Mucosa of stomach (tissue), 1 donor: Measurements from ENCODE around the gene TSGA10.
"Not testable (repeated sequence)": the region's sequence is repeated elsewhere in the genome, so short reads cannot be mapped to it uniquely, and the experiment has no call there.

ENCODE experiments used
- H3K27me3 ChIP-seq: one replicate; pipeline ENCODE4 v1.7.0; 2013; ENCODE audit warnings: mild to moderate bottlenecking, low read length; ENCODE audit not compliant: control insufficient read depth, insufficient read depth
- H3K36me3 ChIP-seq: one replicate; pipeline ENCODE4 v1.7.0; 2013; ENCODE audit warnings: low read length; ENCODE audit not compliant: control insufficient read depth, insufficient read depth
- H3K4me1 ChIP-seq: one replicate; pipeline ENCODE4 v1.7.0; 2013; ENCODE audit warnings: mild to moderate bottlenecking, low read length; ENCODE audit not compliant: control insufficient read depth, insufficient read depth
- H3K4me3 ChIP-seq: one replicate; pipeline ENCODE4 v1.7.0; 2013; ENCODE audit warnings: low read length
- H3K9ac ChIP-seq: one replicate; pipeline ENCODE4 v1.7.0; 2013; ENCODE audit warnings: mild to moderate bottlenecking, low read length, moderate library complexity
- H3K9me3 ChIP-seq: one replicate; pipeline ENCODE4 v1.7.0; 2013; ENCODE audit warnings: mild to moderate bottlenecking, low read length, moderate library complexity; ENCODE audit not compliant: control insufficient read depth
- donor health status: Pancreatic carcinoma.

Gene TSGA10, protein sequence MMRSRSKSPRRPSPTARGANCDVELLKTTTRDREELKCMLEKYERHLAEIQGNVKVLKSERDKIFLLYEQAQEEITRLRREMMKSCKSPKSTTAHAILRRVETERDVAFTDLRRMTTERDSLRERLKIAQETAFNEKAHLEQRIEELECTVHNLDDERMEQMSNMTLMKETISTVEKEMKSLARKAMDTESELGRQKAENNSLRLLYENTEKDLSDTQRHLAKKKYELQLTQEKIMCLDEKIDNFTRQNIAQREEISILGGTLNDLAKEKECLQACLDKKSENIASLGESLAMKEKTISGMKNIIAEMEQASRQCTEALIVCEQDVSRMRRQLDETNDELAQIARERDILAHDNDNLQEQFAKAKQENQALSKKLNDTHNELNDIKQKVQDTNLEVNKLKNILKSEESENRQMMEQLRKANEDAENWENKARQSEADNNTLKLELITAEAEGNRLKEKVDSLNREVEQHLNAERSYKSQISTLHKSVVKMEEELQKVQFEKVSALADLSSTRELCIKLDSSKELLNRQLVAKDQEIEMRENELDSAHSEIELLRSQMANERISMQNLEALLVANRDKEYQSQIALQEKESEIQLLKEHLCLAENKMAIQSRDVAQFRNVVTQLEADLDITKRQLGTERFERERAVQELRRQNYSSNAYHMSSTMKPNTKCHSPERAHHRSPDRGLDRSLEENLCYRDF

DNA sequence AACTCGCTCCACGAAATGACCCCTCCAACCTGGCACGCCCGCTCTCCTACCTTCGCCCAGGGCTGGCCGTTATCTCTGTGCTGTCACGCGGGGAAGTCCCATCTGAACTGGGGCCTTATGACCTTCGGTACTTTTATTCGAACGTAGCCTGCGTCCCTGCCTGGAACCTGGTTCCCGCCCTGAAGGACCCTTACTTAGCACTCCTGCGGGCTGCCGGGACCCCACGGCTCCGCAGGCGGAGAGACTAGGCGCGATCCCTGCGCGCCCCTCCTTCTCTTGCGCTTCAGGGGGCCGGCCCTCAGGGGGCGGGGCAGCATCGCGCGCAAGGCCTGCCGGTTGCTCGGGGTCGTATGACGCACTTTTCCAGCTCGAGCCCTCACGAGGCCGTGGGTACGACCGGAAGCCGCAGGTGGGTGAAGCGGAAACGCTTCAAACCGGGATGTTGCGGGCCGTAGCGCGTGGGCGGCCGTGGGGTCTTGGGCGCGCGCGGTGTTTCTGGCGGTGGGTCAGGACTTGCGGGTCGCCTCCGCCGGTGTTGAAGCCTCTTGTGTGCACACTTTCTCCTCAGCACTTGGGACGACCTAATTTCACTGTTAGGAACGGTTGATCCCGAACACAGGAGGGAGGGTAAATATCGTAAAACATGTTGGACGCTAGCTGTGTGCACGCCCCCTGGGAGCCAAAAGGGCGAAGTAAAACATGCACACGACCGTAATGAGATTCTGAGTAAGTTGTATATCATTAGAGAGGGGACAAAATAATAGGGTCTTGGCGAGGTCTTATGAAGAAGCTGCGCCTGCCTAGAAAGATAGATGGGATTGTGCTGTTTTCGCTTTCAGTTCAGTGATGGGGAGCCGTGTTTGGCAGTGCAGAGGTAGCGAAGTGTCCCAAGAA lies at the start of gene TSGA10, which contains the start of gene LIPT1:
TSGA10 (minus strand) TSS at position 300 of the 894 bp plus-strand sequence. CDS start 45,503 bp downstream, outside the sequence.
LIPT1 (plus strand) TSS at position 325 of the 894 bp plus-strand sequence. CDS start 6,991 bp downstream, outside the sequence.
- Histone ChIP-seq H3K36me3 (no peaks in the 10 kb centered on the region), H3K4me3 (peak within 1 kb of the TSS; percentile 98), H3K9ac (peak within 1 kb of the TSS; percentile 93), H3K27me3 (no peaks in the 10 kb centered on the region), H3K9me3 (no peaks in the 10 kb centered on the region), H3K4me1 (peaks cover 7% of the 10 kb centered on the region)

DNA sequence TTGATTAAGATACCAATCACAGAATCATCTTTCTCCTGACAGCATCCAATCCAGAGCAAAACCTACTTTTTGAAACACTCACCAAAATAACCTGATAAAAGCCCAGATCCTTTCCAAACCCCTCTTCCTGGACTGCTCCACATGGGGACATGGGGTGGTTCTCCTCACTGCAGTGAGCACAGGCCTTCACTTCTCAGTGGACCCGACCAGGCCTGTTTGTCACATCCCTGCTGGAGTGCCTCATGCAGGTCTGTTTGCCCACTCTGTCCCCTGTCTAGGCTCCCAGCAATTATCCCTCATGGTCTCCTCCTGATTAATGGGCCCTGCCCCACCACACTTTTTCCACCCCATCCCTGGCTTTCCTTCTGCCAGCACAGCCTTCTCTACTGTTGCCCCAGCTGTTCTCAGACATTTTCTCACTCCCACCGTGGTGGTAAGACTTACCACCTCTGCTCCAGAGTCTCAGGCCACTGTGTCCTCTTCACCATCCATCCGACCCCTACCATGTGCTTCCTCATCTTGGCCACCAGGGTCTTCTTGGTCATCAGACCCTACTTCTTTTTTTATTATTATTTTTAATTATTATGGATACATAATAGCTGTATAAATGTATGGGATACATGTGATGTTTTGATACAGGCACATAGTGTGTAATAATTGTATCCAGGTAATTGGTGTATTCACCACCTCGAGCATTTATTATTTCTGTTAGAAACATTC lies 47.4 kb upstream of the TSGA10 start:
- Histone ChIP-seq H3K4me1 (no peaks in the 10 kb centered on the region), H3K27me3 (no peaks in the 10 kb centered on the region), H3K4me3 (no peak overlapping the region), H3K9me3 (no peaks in the 10 kb centered on the region), H3K9ac (no peak overlapping the region), H3K36me3 (no peaks in the 10 kb centered on the region)

DNA sequence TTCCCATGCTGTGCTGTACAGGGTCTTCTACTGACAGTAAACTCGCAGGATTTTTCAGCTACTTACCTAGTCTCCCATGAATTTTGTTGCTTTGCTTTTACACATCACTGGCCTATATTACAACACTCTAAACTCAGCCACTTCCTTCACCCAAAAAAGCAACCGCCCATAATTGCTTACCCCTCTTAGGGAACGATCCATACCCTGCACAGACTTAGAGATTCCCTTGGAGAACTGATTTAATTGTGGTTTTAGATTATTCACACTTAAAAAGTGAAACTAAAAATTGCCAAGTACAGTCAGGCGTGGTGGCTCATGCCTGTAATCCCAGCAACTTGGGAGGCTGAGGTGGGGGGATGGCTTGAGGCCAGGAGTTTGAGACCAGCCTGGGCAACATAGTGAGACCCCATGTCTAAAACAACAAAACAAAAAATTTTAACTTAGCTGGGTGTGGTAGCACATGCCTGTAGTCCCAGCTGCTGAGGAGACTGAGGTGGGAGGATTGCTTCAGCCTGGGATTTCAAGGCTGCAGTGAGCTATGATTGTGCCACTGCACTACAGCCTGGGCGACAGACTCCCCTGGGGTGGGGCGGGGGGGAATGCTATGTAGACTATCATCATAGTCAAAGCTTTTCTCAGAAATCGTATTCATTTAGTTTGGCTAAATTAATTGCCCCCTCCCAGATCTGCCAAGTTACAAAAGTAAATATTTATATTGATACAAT lies 45.5 kb upstream of the TSGA10 start:
- Histone ChIP-seq H3K27me3 (no peaks in the 10 kb centered on the region), H3K9ac (no peak overlapping the region), H3K9me3 (no peaks in the 10 kb centered on the region), H3K36me3 (no peaks in the 10 kb centered on the region), H3K4me1 (no peaks in the 10 kb centered on the region), H3K4me3 (no peak overlapping the region)

- Histone ChIP-seq H3K9ac (no peak overlapping the region), H3K9me3 (no peaks in the 10 kb centered on the region), H3K27me3 (no peaks in the 10 kb centered on the region), H3K4me1 (no peaks in the 10 kb centered on the region), H3K4me3 (no peak overlapping the region), H3K36me3 (no peaks in the 10 kb centered on the region)
Measured at GRCh38 chr2:99198103-99198841, 43.5 kb upstream of the TSGA10 start.

DNA sequence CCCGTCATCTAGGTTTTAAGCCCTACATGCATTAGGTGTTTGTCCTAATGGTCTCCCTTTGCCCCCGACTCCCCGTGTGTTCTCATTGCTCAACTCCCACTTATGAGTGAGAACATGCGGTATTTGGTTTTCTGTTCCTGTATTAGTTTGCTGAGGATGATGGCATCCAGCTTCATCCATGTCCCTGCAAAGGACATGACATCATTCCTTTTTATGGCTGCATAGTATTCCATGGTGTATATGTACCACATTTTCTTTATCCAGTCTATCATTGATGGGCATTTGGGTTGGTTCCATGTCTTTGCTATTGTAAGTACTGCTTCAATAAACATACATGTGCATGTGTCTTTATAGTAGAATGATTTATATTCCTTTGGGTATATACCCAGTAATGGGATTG lies 37.6 kb upstream of the TSGA10 start:
- not testable (repeated sequence) for H3K36me3 ChIP-seq, H3K4me3 ChIP-seq, H3K9ac ChIP-seq, H3K9me3 ChIP-seq, H3K4me1 ChIP-seq, H3K27me3 ChIP-seq

DNA sequence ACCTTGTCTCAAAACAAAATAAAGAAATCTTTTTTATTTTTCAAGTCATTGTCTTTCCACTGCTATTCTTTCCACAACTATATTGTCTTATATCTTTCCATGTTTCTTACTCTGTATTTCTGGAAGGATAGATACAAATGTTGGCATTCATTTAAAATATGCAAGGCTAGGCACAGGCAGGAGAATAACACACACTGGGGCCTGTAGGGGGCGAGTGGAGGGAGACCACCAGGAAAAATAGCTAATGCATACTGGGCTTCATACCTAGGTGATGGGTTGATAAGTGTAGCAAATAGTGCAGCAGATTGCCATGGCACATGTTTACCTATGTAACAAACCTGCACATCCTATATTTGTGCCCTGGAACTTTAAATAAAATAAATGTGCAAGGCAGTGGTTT lies 35.8 kb upstream of the TSGA10 start:
- Histone ChIP-seq H3K4me1 (no peaks in the 10 kb centered on the region), H3K36me3 (no peaks in the 10 kb centered on the region)

DNA sequence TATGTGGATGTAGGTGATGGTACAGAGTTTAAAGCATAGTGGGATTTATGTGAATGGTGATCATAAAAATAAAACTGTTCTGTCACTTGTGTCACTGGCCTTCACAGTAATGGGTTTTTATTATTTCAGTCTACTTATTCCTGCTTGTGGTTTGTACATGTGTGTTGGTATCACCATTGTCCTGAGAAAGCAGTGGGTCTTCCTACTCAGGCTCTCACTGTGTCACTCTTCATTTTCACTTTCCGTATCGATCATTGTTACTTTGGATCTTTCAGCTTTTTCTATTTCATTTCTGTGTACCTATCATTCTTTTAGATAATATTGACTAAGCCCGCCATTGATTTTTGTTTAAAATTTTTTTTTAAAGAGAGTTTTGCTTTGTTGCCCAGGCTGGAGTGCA lies 33.6 kb upstream of the TSGA10 start:
- Histone ChIP-seq H3K27me3 (no peaks in the 10 kb centered on the region), H3K9ac (no peak overlapping the region), H3K4me3 (no peak overlapping the region), H3K9me3 (no peaks in the 10 kb centered on the region), H3K4me1 (no peaks in the 10 kb centered on the region), H3K36me3 (no peaks in the 10 kb centered on the region)

More for the DNA sequence above, 35.8 kb upstream of the TSGA10 start:
- Histone ChIP-seq H3K27me3 (no peaks in the 10 kb centered on the region), H3K9me3 (no peaks in the 10 kb centered on the region), H3K4me3 (no peak overlapping the region), H3K9ac (no peak overlapping the region)

GRCh38 chr2:99187011-99187410 lies 32.3 kb upstream of the TSGA10 start:
- peaks cover under 1% of the 10 kb centered on the region for H3K4me1 ChIP-seq
- no peaks in the 10 kb centered on the region for H3K27me3 ChIP-seq
- no peaks in the 10 kb centered on the region for H3K9me3 ChIP-seq
- no peak overlapping the region for H3K4me3 ChIP-seq
- no peak overlapping the region for H3K9ac ChIP-seq
- no peaks in the 10 kb centered on the region for H3K36me3 ChIP-seq

DNA sequence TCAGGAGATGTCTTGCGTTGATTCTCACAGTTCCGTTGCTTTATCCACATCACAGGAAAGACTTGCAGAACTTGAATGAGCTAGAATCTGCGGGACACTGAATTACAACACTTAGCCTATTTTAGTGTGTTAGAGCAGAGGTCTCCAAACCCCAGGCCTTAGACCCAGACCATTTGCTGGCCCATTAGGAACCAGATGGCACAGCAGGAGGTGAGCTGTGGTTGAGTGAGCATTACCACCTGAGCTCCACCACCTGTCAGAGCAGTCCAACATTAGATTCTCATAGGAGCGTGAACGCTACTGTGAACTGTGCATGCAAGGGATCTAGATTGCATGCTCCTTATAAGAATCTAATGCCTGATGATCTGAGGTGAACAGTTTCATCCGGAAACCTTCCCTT lies 30.1 kb upstream of the TSGA10 start:
- H3K4me3 ChIP-seq = no peak overlapping the region
- no peaks in the 10 kb centered on the region for H3K9me3 ChIP-seq
- H3K36me3 ChIP-seq = no peaks in the 10 kb centered on the region
- H3K9ac ChIP-seq = no peak overlapping the region
- no peaks in the 10 kb centered on the region for H3K27me3 ChIP-seq
- H3K4me1 ChIP-seq = peaks cover 7% of the 10 kb centered on the region

DNA sequence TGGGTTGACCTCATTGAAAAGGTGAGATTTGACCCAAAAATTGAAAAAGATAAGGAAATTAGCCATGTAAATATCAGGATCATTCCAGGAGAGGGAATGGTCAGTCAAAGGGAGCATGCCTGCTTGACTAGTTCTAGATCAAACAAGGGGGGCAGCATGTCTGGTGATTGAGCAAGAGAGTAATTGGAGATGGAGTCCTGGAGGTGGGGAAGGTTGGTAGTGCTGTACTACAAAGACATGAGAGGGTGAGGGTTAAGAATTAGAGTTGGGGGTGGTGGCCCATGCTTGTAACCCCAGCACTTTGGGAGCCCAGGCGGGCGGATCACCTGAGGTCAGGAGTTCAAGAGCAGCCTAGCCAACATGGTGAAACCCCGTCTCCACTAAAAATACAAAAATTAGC lies 28.3 kb upstream of the TSGA10 start:
- Histone ChIP-seq H3K4me1 (peaks cover 13% of the 10 kb centered on the region), H3K27me3 (no peaks in the 10 kb centered on the region), H3K9ac (no peak overlapping the region), H3K4me3 (no peak overlapping the region), H3K36me3 (no peaks in the 10 kb centered on the region), H3K9me3 (no peaks in the 10 kb centered on the region)
